Inflammatory macrophage treated with lipopolysaccharide for 1 hour (primary cell): ENCODE data around the gene EXOC4.
A peak's percentile ranks its signal among the peaks of the same experiment; 100 is the strongest.

ENCODE experiments used
- DNase-seq, 2 donors: peaks; one replicate each; pipeline ENCODE4 v3.0.0-alpha.2; 2020 to 2022

EXOC4 gene

DNA sequence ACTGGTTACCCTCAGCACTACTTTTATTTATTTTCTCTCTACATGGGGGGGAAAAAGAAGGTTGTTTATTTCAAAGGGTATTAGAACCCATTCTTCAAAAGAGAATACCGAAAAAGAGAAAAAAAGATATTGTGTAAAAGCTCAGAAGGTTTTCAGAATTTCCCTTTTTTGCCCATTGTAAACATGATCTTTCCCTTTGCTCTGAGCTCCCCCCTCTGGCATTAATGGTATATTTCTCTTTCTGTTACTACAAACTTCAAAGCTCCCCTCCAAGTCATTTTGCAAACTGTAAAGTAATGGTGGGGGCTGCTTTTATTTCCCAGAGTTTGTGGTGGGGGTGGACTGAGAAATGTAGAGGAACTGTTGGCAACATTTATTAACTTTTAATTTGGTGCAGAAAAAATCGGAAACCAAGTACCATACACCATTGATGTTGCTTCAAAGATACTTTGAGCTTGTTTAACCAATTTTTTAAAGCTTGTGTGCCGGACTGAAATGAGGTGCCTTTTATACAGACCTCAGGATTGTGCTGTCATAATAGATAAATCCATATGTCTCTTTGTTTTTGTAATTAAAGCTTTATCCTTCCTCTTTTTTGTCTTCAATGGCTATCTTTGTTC, 181.5 kb downstream of the EXOC4 start:
- DNase-seq, result peak; percentile 33 to 72

DNA sequence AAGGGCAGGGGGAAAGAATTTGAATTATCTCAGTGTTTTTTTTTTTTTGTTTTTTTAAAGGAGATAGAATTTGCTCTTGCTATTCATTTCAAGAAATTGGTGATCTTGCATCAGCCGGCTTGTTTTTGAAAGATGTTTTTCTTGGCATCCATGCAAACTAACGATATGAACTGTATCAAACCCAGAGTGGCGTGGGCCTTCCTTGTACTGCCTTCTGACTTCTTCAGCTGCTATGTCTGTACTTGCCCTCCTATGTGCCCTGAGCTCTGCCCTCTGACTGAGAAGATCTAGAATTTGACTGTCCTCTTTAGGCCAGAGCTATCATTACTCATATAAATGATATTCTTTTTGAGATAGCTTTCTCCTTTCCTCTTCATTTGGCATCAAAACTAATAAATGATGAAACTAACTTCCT, 183.1 kb downstream of the EXOC4 start:
- no peak for DNase-seq

DNA sequence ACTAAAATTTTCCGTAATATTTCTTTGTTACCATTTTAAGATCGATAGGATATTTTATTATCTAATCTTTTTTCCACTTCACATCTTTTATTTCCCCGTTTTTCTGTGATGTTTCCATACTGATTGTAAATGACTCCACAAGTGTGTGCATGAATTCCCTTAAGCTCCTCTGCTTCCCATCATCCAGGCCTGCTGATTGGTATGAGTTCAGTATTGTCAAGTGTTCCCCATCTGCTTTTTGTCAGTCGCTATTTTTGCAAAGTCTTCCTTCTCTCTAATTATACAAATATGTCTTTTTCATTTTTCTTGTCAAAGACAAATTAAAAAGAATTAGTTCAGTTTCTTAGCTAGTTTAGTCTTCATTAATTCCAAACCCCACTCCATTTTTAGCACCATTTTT, 184.7 kb downstream of the EXOC4 start:
- DNase-seq, result no peak

DNA sequence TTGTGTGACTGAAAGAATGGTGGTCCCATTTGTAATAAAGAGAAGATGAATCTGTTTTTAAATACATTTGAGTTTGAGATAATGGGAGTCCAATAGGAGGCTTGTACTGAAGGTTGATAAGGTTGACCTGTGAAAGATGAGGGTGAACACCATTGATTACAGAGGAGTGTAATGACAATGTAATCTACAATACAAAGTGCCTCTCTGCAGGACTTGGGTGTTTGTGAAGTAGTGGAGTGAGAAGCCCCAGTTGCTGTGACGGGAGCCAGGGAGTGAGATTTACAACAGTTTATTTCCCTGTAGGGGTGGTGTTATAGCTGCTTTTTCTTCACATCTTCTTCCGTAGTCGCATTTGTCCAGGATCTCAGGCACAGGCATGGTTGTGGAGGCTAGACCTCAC, 189.9 kb downstream of the EXOC4 start:
- DNase-seq, result no peak

DNA sequence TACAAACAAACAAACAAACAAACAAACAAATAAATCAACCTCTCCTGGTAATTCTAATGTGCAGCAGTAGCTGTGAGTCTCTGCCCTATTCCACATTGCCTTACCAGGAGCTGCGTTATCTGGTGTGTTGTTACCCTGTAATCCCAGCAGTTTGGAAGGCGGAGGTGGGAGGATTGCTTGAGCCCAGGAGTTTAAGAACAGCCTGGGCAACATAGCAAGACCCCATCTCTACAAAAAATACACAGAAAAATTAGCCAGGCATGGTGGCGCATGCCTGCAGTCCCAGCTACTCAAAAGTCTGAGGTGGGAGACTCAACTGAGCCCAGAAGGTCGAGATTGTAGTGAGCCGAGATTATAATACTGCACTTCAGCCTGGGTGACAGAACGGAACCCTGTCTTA, 192.7 kb downstream of the EXOC4 start:
- DNase-seq, result no peak

DNA sequence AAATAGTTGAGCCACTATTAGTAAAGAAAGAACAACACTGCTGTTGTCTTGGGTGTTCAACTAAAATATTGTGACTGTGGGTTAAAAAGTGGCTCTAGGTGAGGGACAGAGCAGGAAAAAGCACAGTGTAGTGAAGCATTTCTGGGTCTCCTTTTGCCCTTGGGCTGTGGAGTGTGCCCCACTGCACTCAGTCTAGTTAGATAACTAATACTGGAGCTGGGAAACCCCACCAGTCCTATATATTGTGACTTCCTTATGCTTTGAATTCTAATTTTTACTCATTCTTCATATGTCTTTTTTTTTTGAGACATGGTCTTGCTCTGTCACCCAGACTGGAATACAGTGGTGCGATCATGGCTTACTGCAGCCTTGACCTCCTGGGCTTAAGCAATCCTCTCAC, 195.1 kb downstream of the EXOC4 start:
- DNase-seq, result no peak

DNA sequence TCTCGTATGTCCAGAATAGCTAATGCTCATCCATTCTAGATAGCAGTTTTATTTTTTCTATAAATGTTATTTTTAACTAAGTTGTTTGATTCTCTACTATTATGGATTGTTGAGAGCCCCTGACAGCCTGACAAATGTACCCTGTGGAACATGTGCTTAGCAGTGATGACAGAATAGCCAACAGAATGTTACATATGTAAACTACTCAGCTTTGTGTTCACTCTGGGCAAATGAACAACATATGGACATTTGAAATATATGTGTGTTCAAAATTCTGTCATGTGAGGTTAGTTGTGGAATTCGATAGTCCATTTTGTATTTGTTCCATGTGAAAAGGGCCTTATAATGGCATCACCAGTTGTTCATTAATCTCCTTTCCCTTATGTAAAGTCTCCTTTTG, 199.7 kb downstream of the EXOC4 start:
- no peak for DNase-seq

DNA sequence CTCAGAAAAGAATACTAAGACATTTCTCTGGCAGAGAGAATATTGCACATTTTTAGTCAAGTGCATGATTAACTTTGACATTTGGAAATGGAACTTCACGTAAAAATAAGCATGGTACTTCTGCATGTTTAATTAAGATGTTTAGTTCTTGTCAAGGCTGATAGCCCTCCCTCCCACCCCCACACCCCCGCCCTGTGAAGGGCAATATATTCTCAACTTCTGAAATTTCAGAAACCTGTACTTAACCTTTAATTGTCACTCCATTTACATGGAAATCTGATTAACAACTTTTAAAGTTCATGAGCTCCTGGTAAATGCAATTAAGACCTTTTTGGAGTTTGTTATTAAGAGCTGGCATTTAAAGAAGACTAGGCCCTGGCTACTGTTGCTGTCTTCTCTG, 205.8 kb downstream of the EXOC4 start:
- DNase-seq, result no peak

DNA sequence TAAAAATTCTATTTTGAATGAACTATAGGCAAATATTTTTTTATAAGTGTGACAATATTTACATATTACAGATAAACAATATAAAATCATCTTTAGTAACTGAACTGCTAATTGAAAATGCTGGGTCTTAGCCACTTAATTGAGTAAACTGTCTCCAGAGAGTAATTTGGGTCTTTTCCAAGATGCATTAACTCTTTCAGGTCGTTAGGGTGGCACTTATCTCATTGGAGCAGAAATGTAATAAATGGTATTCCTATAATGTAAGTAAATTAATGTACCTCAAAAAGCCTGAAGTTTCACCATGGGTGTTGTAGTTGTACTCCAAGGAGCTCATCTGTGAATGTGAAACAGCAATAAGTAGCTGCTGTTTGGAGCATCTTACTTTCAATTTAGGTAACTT, 208.5 kb downstream of the EXOC4 start:
- DNase-seq, result no peak

DNA sequence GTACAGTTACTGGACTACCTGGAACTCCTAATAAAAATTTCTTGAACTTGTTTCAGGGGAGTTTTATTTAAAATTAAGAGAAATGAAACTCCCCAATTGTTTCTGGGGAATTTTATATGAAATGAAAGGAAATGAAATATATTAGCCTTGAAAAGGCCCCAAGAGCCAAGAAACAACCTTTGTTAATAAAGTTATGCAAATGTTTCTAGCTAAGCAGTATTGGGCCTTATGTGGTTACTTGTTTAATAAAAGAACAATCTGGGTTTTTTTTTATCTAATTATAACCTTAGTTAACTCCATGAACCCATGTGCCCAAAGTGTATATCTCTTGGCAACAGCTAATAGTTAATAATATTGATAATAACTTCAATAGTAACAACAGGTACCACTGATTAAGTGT, 222.8 kb downstream of the EXOC4 start:
- DNase-seq, result no peak

DNA sequence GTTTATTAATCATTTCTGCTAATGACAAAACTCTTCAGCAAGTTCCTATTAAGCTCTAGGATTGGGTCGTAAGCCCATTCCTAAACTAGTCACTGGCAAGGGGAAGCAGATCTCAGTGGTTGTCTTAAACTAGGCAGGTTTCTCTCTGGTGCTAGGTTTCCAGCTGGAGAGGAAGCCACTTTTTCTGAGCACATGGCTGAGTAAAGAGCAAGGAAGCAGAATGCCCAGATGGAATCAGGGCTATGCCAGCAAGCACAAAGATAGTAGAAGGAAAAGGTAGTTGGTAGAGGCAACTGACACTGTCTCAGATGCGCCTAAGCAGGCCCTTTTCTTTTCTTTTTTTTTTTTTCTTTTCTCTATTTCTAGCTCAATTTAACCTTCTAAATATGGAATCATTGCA, 224.9 kb downstream of the EXOC4 start:
- DNase-seq, result no peak

DNA sequence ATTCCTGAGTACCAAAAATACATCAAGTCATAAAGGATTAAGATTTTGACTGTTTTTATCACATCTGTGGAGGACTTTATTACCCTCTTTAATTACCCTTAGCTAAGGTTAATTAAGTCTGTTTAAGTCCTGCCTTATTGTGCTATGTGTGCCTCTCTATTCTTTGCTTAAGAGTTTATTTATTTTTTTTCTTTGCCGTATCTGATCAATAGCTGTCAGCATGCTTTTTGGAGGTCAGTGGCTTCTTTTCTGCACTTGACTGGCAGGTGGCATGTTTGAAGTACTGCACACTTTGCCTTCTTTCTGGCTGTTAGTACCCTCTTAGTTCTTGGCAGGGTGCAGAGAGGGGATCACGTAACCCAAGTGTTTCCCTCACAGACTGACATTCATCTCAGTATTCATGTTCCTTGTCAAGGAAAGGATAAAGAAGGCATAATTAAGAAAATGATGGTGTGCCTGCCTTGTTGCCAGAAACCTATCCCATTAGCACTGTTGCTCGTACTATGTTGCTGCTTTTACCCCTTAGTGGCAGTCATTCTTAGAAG, 225.8 kb downstream of the EXOC4 start:
- DNase-seq, result no peak

DNA sequence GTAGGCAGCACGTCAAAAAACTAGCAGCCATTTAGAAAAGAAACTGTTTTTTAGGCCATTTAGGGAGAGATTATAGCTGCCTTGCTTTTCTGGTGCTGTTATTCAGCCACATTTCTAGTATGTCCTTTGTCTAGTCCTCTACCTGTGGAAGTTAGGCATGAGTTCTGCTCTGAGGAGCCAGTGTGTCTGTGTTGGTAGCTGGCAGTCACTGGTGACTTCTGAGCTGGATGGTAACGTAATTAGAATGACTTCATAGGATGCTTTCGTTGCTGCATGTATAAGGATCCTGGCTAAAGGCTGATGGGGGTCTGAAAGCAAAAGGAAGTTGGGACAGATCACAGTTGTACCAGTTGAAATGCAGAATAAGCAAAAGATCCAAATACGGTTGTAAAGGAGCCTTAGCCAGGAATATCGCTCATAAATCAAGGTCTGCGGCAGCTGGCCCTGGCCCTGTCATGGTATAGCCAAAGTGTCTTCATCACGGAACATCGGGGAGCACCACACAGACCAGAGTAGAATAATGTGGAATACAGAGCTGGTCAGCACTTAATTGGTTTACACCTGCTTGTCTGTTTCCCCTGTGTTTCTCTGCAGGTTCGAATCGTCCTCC, 226.7 kb downstream of the EXOC4 start:
- no peak for DNase-seq

DNA sequence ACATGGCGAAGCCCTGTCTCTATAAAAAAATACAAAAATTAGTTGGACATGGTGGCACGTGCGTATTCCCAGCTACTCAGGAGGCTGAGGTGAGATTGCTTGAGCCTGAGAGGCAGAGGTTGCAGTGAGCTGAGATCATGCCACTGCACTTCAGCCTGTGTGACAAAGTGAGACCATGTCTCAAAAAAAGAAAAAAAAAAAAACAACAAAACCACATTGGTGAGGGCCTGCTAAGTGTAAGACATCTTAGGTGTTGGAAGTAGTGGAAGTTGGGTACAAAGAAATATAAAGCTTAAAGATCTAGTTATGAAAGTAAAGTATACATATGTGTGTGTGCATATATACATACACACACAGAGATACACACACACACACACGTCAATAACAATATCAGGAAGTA, 228.0 kb downstream of the EXOC4 start:
- no peak for DNase-seq

DNA sequence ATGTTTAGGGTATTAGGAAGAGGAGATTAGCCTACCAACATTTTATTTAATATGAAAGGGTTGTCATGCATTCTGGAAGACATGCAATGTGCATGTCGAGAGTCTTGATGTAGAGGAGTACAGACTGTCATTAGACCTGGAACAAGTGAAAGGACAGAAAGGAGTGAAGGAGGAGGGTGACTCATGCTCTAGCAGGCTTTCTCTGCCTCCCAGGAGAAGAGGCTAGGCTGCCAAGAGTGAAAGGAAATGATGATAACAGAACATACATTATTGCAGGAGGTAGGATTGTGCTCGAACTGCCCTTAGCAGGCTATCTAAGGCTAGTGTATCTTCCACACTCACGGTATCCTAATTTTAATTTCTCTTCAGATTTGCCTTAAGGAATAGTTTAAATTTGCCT, 228.8 kb downstream of the EXOC4 start:
- DNase-seq, result no peak

DNA sequence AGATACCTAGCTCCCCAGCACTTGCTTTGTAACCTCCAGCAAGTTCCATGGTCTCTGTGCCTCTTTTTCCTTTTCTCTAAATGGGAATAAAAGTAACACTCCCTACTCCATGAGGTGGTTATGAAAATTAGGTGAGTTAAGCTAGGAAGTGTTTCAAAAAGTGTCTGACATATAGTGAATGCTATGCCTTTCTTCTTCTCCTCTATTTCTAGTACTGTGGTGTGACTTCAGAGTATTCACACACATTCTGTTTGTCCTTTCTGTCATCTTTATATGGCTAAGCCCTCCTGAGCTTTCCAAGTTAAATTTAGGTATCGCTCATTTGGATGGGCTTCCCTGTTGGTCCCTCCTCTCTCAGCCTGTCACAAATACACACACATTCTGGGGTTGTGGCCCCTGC, 229.7 kb downstream of the EXOC4 start:
- no peak for DNase-seq

DNA sequence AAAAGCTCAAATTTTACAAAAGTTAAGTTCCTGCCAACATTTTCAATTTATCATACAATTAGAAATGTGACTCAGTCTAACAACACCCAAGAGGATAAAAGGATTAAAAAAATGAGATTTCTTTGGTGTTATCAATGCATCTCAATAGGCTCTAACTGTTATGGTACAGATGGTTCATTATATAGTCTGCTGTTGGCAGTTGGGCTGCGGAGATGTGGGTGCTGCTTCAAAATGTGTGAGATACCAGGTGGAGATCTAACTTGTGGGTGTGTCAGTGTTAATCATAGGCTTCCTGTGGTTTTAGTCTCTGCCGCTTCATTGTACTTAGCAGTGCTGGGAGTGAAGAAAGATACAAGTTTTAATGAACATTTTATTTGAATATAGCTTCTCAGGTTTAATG, 231.2 kb downstream of the EXOC4 start:
- DNase-seq, result no peak

DNA sequence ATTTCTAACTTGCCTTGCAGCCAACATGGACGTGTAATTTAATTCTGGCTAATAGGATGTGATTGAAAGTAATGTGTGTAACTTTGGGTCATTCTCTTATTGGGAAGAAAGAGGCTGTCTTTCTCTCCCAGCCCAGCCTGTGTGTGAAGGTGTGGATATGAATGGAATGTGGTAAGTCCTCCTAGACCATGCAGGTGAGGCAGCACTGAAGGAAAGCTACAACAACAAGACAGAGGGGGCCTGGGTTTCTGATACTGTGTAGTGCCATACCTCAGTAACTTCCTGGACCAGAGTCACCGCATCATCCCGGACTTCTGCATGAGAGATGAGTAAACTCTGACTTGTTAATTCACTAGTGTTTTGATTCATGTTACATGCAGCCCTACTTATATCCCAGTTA, 237.0 kb downstream of the EXOC4 start:
- DNase-seq, result no peak

DNA sequence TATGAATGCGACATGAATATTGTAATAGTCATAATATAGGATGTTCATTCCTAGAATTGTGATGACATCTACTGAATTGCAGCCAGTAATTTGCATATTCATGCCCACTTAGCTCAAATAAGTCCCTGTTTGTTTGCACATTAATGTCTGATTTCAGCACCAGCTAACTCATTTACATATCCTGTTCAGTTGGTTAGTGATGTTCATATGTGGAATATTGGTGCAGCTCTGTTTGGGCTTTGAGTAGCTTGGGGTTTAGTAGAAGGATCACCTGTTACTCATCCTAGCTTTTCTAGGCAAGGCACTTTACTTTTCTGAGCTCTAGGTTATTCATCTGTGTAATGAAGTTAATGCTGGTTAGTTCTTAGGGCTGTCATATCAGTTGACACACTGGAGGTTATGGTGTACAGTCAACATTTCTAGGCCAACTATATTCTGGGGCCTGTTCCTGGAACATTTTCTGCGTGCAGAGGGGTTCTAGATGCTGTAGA, 238.4 kb downstream of the EXOC4 start:
- no peak for DNase-seq

DNA sequence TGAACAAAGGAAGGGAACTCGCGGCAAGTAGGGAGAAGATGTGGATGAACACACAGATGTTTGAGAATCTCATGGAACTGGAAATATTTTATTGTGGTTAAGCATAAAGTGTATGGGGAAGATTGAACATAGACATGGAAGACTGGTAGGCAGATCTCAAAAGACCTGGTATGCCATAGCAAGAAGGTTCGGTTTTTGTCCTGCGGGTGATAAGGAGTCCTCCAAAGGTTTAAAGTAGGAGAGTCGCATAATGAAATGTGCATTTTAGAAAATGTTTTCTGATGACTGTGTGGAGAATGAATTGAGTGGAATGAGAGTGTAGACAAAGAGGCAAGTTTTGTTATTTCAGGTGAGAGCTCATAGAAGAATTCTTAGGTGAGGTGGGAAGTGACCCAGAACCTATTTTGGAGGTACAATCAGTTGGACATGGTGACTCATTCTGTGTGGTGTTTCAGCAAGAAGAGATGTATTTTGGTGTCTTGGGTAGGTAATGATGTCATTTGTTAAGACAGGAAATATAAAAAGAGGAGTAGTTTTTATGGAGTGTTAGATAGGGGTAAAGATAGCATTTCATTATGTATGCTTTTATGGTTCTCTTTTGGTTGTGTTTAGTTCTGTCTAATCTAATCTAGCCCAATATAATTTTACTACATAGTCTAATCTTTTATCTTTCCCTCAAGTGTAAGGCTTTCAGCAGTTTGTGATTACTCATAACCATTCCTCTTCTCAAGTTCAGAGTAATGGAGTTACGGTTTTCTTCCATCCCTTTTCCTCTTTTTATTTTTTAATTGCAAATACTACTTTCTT, 239.2 kb downstream of the EXOC4 start:
- no peak for DNase-seq

DNA sequence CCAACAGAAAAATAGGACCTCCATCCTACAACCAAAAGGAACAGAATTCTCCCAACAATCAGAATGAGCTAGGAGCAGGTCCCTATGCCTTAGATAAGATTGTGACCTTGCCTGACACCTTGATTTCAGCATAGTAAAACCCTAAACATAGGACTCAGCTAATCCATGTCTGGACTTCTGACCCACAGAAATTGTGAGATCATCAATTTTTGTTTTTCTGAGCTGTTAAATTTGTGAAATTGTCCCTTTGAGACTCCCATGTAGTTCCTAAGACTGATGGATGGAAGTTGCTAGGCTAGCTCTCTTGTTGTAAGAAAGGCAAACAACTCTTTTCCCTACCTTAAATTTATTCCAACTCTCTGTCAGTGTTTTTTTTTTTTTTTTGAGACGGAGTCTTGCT, 244.2 kb downstream of the EXOC4 start:
- DNase-seq, result no peak

DNA sequence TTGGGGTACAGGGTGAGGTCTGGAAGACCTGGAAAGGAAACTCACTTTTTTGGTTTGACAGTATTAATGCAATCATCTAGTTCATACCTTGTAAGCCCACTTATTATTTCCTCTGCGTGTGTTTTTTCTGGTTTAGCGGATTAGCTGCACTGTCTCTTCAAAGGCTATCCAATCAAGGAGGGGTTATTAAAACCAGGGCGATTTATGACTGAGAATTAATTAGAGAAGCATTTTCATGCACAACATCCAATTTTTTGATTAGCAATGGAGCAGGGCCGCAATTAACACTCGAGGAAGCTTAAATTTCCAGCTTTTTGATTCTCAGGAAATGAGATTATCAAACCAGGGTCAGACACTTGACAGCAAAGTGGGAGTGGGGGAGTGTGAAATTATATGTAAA, 248.9 kb downstream of the EXOC4 start:
- DNase-seq, result no peak

DNA sequence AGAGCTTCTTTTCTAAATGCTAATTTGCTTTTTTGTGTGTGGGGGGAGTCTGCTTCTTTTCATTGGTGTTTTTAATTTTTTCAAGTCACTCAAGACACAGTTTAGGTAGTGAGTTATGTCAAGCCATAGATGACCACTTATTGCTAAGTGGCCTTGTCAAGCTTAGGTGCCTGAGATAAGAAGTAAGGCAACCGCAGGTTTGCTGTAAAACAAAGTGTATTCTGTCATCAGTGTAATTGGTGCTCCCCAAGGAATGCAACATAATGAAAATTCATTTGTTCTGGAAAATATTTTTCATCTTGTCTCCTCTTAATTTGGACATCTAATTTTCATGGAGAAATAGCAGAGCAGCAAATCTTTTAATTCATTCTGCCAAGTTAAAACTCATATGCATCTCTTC, 249.6 kb downstream of the EXOC4 start:
- DNase-seq, result no peak

DNA sequence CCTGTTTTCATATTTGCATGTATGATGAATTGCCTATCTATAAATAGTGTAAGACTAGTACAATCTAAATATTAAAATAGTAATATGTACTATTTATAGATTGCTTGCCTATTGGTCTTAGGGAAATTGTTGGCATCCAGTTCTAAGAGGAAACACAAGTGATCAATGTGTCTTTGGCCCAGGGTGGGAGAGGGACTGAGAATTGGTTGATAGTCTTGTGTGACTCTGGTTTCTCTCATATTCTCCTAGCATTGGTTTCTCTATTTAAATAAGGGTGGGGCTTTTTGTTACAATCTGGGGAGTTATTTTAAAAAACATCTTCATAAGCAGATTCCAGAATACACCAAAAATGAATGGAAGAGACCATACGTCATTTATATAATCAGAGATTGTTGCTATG, 250.1 kb downstream of the EXOC4 start:
- DNase-seq, result no peak
